Inflammatory macrophage treated with lipopolysaccharide for 1 hour (primary cell): ENCODE measurements around the gene PAX1.

ENCODE experiments used
- DNase-seq, 2 donors: peaks; one replicate each; pipeline ENCODE4 v3.0.0-alpha.2; 2020 to 2022

PAX1 gene

DNA sequence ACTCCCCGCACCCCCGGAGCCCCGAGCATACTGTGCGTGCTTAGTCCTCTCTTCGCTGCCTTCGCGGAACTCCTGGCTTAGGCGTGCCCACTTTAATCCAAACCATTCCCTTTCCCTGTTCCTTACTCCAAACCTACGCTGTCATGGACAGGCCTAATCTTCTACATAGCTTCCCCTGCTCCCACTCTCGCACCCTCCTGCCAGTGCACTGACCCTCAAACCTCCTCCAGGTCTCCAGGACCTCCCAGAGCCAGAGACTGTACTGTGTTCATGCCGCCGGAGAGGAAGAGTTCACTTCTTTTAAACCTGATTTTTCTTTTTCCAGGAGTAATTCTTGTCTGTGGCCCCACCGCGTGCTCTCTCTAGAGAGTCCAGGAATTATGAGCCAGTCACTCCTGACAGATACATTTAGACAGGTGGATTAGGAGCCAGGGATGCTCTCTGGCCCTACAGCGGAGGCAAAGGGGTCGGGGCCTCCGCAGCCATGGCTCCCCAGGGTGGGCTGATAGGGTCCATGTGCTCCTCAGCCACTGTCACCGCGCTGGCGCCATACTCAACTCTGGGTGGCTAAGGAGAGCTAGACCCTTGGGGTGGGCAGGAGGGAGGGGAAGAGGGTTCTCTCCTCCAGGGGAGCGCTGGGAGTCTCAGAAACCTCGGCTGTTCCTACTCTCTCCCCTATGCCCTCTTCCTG is 1.6 kb upstream of the PAX1 start:
- DNase-seq, result no peak

- DNase-seq, result no peak
These were observed 767 bp upstream of the PAX1 start for GRCh38 chr20:21704408-21705385.

DNA sequence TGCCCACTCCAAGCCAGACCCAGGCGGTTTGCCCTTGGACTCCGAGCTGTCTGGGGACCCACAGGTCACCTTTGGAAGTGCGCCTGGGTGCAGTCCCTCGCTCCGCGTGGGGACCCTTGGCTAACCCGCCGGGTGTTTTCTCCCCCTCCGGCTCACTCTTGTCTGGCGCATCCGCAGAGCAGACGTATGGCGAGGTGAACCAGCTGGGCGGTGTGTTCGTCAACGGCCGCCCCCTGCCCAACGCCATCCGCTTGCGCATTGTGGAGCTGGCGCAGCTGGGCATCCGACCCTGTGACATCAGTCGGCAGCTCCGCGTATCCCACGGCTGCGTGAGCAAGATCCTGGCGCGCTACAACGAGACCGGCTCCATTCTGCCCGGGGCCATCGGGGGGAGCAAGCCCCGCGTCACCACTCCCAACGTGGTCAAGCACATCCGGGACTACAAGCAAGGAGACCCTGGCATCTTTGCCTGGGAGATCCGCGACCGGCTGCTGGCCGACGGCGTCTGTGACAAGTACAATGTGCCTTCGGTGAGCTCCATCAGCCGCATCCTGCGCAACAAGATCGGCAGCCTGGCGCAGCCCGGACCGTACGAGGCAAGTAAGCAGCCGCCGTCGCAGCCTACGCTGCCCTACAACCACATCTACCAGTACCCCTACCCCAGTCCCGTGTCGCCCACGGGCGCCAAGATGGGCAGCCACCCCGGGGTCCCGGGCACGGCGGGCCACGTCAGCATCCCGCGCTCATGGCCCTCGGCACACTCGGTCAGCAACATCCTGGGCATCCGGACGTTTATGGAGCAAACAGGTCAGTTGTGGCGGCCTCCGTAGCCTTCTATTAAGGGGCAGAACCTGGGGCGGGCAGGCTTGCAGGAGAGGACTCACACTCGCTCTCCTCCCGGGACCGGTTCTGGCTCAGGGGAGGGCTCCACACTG is 1.1 kb downstream of the PAX1 start:
- DNase-seq, result no peak

DNA sequence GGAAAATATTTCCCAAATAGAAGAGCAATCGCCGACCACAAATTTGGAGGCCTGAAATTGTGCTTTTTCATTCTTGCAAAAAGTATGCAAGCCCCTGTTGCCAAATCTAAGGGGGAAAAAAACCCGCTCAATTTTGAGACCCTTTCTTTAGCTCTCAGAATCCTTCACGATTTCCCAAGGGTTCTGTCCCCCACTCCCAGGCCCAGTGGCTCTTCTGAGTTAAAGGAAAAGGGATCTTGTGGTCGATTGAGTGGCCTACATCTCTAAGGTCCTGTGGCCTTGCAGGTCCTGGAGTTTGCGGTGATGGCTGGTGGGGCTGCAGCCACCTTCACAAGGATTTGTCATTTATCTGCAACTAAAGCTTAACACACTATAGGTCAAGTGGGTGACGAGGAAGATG is 1.8 kb downstream of the PAX1 start:
- DNase-seq, result no peak

GRCh38 chr20:21707999-21708737 is 2.7 kb downstream of the PAX1 start:
- no peak for DNase-seq

GRCh38 chr20:21708738-21709534 is 3.5 kb downstream of the PAX1 start:
- no peak for DNase-seq

- DNase-seq, result no peak
These were observed 4.1 kb downstream of the PAX1 start for GRCh38 chr20:21709535-21709904.

- no peak for DNase-seq
These were observed 4.9 kb downstream of the PAX1 start for GRCh38 chr20:21710341-21710740.

DNA sequence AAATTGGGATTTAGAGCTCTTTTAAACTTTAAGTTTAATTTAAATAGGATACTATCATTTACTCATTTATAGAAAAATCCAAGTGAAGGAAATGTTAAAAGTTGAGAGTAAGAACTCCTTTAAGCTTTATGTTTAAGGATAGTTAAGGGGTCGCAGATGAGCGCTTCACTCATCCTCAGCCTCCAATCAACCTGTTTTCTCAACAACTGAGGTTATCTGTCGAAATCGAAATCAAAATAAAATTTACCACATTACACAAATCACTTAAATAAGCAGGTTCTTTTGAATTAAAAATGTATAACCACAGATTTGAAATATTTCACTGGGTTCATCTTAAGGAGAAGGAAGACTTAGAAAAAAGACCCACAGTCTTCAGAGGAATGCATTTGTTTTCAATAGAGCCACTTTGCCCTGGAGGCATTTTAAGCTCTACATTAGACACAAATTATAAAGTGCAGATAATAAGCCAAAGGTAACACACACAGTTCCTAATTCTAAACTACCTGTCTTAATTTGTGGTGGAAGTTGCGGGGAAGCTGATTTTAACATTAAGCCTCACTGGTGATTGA is 5.5 kb downstream of the PAX1 start:
- DNase-seq, result no peak

- no peak for DNase-seq
These were observed 7.1 kb downstream of the PAX1 start for GRCh38 chr20:21712443-21713059.

GRCh38 chr20:21713470-21713869 is 8.0 kb downstream of the PAX1 start:
- no peak for DNase-seq

DNA sequence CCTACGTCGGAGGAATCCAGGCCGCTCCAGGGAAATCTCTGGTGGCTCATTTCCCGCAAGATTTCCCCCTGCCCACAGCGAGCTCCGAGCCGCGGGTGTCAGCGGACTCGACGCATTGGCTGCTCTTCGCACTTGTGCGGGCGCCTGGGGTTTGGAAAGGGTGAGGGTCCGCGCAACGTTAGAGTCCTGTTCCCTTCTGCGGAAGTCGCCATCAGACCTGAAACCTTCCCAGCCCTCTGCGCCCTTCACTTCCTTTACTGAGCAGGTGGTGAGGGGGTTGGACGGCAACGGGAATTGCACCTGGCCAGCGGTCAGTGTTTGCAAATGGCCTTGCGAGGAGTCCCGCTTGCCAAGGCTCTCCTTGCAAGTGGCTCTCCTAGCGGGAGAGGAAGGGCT is 8.4 kb downstream of the PAX1 start:
- DNase-seq, result no peak

DNA sequence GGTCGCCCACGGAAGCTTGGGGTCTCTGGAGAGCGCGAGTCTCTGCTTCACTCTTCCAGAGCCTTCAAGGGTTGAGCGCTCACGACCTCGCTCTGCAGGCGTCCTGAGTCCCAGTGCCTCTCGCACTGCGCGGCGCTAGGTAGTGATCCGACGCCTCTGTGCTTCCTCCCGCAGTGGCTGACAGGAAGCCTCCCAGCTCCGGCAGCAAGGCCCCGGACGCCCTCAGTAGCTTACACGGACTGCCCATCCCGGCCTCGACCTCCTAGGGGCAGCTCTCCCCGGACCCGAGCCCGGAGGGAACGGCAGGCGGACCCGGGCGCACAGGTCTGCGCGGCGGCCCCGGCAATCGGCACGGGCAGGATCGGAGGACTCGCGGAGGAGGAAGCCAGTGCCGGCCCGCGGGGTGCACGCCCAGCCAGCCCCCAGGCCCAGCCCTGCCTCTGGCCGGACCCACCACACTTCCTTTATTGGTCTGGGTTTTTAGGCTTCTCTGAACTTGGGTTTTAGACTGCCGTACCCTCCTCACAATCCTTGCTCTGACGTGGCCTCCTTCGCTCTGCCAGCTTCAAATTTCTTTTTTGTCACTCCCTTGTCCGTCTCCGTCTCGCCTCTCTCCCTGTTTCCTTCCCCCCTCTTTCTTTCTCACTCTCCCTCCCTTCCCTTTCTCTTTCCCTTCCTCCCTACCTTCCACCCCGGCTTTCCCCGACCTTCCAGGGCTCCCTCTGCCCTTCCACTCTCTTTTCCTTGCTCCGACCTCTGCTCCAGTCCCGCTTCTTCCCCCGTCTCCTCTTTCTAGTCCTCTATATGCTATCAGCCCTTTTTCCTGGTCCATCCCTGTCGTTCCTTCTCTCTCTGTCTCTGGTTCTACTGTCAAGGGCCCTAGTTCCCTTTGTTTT is 9.1 kb downstream of the PAX1 start:
- no peak for DNase-seq

DNA sequence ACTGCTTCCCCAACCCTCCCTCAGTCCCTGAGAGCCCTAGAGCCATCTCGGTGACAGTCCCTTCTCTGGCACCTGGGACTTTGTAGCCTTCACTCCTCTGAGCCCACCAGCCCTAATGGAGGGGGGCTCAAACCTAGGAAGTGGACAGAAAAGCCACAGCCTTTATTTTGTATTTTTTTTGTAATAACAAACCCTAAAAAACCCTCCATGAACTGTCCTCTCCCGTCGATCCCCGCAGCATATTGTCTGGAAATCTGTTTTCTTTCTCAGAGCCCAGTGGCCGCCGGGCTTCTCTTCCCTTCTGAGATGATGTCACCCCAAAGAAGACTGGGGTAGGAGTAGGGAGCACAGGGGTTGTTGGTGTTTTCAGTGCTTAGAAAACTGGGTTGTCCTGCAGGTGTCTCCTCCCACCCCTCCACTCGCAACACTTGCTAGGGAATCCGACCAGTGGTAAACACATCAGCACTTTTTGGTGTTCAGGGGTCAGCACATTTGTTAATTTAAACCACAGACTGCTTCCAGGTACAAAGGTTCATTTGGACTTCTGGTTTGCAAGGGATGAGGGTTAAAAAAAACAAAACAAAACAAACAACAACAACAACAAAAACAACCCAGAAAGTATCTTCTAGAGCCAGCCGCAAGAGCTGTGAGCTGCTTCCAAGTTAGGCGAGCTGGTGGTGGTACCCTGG is 9.9 kb downstream of the PAX1 start:
- no peak for DNase-seq

DNA sequence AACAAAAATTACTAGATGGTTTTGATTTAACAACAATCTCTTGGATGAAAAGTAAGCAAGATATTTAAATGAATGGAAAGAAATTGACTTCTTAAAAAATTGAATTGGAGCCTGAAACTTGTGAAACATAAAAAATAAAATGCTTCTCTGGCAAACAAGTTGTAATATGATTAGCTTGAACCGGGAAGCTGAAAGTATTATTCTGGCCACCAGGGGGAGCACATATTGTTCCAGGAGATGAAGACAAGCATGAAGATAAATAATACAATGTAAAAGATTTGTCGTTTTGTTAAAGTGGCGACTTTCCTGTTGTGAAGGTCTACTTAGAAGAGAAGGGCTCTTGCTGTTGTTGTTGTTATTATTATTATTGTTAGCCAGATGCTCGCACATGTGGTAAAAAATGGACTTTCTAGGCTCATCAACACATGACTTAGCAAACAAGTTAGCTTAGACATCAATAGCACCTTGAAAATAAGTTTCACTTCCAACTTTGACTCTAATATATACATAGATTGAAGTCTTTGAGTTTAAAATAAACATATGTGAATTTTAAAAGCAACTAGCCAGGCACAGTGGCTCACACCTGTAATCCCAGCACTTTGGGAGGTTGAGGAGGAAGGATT is 14.2 kb downstream of the PAX1 start:
- peak; percentile 7 to 77 for DNase-seq

GRCh38 chr20:21725892-21726291 is 20.4 kb downstream of the PAX1 start:
- DNase-seq, result no peak

DNA sequence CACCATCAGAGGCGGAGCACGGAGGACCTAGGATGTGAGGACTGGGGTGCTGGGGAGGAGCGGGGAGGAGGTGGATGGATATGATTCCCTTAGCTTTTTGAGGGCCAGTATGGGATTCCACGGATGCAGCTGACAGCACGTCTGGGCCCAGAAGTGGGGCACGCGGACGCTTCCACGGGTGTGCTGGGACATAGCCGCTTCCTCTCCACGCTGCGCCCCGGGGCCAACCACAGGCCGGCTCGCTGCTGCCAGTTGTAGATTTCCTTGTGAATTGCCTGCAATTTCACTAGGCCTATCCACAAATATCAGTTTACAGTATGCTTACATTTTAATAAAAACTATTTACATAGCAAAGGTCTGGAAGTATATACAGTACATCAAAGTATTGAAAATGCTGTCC is 23.9 kb downstream of the PAX1 start:
- no peak for DNase-seq

- no peak for DNase-seq
These were observed 33.7 kb downstream of the PAX1 start for GRCh38 chr20:21739161-21739560.
